Raji (cell line): Measurements from ENCODE around the gene PITPNM2.

ENCODE experiments used
- POLR2A ChIP-seq: IDR thresholded peaks from 2 replicates; pipeline ENCODE4 v1.6.1; 2011; ENCODE audit warnings: low read depth, low read length, control low read depth; ENCODE audit not compliant: insufficient read depth

The PITPNM2 gene

DNA sequence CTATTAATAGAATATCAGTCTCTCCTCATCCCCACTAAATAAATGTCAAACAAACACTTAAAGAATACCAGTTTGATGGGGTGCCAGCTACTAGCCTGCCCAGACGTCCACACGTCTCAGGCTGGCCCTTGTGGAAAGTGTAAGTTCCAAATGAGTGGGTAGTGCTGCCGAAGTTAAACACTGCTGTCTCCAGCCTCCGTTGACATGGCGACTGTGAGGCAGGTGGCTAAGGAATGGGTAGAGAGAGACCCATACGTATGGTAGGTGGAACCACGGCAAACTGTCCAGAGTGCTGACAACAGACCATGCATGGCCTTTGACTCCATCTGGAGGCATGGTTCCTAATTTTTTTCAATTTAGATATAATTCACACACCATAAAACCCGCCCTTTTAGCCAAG is 37.9 kb downstream of the PITPNM2 start:
- TF ChIP-seq POLR2A = no peak

DNA sequence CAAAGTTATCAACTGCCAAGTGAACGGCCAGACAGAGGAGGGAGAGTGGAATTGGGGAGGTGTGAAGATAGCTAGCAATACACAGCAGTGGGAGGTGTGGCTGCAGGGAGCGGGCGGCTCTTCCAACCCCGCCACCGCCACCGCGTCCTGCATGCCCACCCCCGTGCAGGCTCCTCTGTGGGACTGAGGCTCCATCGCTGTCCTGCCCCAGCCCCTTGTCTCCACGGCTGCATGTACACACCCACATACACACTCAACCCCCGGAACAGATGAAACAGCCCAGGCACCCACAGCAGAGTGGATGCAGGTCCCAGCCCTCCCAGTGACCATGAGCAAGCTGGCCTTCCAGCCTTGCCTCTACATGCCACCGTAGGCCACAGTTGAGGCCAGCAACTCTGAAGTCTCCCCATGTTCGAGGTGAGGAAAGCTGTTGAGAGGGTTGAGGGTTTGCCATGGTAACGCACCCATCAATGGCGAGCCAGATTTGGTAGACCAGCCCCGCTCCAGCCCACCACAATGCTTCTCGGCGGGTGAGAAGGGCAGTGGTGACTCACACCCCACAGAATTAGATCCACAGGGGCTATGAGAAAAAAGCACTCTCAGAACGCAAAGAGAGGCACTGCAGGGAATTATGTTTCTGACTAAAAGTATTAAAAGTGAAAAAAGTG is 39.3 kb downstream of the PITPNM2 start:
- TF ChIP-seq POLR2A = no peak

DNA sequence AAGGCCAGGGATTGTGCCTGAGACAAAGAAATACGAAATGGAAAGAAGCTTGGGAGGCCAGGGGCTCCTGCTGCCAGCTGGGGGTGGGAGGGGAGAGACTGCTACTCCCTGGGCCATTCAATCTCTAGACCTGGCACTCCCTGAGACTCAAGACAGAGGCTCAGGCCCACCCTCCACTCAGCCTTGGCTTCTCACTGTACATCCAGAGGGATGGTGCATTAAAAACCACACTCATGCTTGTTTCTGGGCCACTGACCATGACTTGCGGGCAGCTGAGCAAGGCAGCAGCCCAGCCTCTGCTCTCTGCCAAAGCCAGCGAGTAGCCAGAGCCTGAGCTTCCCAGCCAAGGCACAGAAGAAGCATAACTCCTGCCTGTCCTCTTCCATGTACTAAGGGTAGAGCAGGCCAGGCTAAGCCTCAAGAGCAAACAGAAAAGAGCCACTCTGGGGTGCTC is 41.5 kb downstream of the PITPNM2 start:
- TF ChIP-seq POLR2A = no peak

DNA sequence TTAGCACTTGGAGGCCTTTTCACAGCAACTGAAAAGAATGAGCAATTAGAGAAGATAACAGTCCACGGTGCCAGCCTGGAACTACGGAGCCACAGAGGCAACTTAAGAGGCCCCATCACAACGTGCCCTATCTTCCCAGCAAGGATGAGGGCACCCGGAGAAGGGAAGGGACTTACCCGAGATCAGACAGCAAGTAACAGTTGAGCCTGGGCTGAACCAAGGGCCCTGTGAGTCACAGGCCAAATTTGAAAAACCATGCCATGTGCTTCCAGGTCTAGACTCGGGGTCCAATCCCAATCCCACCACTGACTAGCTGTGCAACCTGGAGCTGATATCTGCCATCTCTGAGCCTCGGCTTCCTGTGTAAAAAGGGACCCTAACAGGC is 42.2 kb downstream of the PITPNM2 start:
- TF ChIP-seq POLR2A = no peak

DNA sequence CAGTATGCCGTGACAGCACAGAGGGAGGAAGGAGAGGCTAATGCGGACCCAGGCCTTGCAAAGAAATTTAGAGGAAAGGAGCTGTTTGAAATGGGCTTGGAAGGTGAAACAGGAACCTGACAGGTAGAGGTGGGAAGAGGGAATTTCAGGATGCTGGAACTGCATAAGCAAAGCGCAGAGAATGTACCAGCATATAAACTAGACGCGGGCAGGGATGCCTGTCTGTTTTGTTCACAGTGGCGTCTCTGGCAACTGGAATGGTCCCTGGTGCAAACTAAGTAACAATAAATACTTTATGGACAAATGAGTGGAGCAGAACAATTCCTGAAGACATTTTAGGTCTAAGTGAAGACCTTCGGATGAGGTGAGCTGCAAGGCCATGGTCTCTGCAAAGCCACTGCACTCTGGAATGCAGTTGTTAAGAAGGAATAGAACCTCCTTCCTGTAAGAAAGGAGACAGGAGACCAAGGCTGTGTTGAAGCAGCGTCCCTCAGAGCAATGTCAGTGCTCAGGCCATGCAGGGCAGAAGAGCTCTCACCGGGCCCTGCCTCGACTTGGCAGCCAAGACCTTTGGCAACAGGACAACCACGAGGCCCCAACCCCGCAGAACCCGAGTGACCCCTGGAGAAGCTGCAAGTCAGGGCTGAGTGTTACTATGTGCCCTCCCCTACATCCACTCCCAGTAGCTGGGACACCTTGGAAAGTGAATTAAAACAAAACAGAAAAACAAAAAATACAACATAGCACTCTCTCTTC is 42.8 kb downstream of the PITPNM2 start:
- TF ChIP-seq POLR2A = no peak

DNA sequence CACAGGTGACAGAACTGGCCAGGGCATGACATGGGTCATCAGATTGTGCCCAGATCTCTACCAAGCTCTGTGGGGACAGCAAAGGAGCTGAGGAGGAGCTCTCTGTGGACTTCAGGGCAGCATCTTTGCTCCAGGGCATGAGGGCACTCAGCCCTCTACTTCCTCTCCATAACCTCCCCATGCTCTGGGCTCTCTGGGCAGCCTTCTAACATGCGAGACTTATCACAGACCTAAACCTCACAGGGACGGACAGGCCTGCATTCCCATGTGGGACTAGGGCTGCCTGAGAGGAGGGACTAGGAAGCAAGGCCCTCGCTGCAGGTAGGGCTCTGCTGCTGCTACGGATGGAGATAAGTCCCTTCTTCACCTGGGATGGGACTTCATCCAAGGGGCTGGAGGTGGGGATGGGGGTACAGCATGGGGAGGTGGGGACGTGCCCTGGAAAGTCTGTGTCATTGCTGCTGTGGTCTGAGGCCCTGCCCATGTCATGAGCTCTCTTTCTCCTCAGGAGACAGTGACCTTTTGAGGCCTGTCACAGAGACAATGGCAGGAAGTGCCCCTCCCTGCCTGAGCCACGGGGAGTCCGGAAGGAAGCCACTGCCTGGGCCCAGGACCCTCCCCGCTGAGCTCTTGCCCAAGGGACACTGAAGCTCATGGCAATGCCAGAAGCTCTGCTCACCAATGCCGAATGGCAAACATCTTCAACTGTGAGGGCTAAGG is 44.1 kb downstream of the PITPNM2 start:
- TF ChIP-seq POLR2A = no peak

DNA sequence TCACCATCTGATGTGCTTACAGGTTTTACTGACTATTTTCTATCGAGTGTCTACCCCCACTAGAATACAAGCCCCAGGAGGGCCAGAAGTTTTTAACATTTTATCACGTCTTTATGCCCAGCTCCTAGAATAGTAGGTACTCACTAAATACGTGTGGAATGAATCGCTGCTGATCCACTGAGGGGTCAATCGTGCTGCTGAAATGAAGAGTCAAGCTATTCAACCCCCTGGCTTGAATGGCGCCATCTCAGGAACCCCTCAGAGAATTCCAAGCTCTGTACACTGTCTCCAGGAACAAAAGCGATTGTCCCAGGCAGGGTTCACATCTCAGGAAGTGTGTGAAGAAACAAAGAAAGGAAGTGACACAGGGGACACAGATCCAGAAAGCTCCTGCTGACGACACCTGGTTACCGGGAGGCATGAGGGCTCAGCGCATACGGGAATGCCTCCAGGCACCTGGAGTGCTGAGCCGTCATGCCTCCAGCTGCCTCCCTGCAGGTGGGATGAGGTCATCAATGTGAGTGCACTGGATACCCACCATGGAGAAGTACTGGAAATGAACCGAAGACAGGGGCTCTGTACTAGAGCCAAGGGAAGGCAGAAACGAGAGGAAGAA is 45.6 kb downstream of the PITPNM2 start:
- TF ChIP-seq POLR2A = no peak

DNA sequence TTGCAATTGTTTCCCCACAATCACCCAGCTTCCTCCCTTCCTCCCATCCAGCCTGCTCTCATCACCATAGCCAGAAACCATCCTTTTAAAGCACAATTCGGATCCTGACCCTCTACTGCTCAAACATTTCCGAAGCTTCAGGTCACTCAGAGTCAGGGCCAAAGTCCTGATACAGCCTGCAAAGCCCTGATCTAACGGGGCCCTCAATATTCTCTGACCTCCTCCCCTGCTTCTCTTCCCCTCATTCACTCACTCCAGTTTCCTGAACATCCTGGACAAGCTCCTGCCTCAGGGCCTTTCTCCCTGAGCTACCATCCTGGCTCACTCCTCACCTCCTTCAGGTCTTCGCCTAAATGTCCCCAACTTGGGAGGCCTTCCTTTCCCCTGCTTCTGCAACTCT is 46.1 kb downstream of the PITPNM2 start:
- TF ChIP-seq POLR2A = no peak

DNA sequence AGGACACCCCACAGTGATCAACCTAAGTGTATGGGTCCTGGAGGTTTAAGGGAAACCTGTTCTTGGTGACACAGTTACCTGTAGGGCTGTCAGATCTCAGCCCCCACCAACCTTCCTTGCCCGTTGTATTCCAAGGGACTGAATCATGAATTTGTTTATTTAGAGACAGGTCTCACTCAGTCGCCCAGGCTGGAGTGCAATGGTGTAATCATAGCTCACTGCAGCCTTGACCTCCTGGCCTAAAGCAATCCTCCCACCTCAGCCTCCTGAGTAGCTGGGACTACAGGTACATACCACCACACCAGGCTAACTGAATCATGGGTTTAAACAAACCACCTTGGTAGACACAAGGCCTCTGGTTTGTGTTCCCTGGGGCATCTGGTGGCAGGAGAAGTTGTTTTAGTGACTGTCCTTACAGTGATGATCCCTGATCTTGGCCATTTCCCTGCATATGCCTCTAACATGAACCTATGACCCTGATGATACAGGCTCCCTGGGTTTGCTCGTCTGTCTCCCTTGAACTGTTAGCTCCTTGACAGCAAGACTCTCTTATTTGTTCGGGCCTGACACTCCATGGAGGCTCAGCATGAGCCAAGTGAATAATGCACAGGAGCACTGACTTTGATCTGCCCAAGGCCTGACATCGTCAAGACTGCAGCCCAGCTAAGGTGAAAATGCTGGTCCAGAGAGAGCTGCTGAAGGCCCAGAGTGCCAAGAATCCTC is 47.9 kb downstream of the PITPNM2 start:
- no peak for TF ChIP-seq POLR2A

DNA sequence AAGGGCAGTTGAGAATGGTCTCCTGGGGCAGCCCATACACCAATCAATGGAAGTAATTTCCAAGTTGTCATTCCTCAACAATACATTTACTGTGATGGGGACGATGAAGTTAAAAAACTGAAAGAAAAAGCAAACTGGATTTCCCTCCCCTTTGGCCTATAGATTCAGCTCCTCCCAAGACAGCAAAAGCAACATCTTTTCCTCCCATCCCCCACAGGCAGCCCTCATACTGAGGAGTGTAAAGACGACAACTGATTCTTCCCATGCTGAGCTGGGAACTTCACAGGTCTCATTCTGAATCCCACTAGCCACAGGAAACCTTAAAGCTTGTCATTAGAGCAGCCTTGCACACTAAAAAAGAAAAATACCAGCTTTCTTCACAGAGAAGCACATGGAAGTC is 48.5 kb downstream of the PITPNM2 start:
- TF ChIP-seq POLR2A = no peak

DNA sequence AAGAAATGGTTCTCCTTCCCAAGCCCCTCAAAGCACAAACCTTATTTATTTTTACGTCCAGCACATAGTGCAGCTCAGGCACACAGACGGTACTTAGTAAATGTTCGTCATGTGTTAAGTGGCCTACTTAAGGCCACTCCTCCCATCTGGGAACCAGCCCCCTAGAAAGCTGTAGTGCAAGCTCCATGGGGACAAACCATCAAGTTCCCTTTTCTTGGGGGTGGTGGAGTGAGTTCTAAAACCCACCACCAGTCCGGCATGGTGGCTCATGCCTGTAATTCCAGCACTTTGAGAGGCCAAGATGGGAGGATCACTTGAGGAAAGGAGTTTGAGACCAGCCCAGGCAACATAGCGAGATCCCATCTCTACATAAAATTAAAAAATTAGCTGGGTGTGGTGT is 49.4 kb downstream of the PITPNM2 start:
- TF ChIP-seq POLR2A = no peak
